ENCODE data around the gene NOX3.
"Not testable (repeated sequence)": the region's sequence is repeated elsewhere in the genome, so short reads cannot be mapped to it uniquely, and the experiment has no call there.

NOX3 gene

GRCh38 chr6:155362968-155363632 lies 92.5 kb downstream of the NOX3 start:
- not testable (repeated sequence) for DNase-seq

GRCh38 chr6:155354167-155354566 lies 101.5 kb downstream of the NOX3 start:
- no peak for DNase-seq

- no peak for DNase-seq
Measured at GRCh38 chr6:155352811-155353210, 102.8 kb downstream of the NOX3 start.

- DNase-seq, result no peak
Measured at GRCh38 chr6:155352130-155352420, 103.6 kb downstream of the NOX3 start.

GRCh38 chr6:155351273-155352129 lies 104.1 kb downstream of the NOX3 start:
- no peak for DNase-seq

- DNase-seq, result no peak
Measured at GRCh38 chr6:155349956-155350355, 105.7 kb downstream of the NOX3 start.

GRCh38 chr6:155349129-155349528 lies 106.5 kb downstream of the NOX3 start:
- no peak for DNase-seq

- DNase-seq, result no peak
Measured at GRCh38 chr6:155347800-155348199, 107.8 kb downstream of the NOX3 start.

- no peak for DNase-seq
Measured at GRCh38 chr6:155346957-155347356, 108.7 kb downstream of the NOX3 start.

Measured in SW 1271 (cell line).